IMR-90 (cell line): ENCODE results near the gene DNAJC5. TPM values are rescaled to one million over a fixed set of nuclear protein-coding genes. Genes with fewer than 3 reads are reported as not detected.

Source experiments
- ATAC-seq: fragments of 200-7000 bp; cut with Tn5 transposase; 2 replicates; pipeline ENCODE4 v1.9.1; 2020; ENCODE audit warnings: low read depth, mild to moderate bottlenecking, moderate library complexity
- BruUV-seq: library from RNA; stranded (reverse); fragments of 400-500 nt; replicated peaks from 2 replicates; lab custom pipeline; 2021; lab: Mats Ljungman, UMichigan
- CTCF ChIA-PET: fragments of 300-600 bp; formaldehyde crosslinking; extraction: SDS; loops from one replicate; lab custom pipeline; 2021; ENCODE audit warnings: antibody characterized with exemption; lab: Yijun Ruan, JAX
- POLR2A ChIA-PET: fragments of 300-600 bp; sonication (Branson Sonifier 250); formaldehyde crosslinking; loops from one replicate; lab custom pipeline; 2022; ENCODE audit warnings: antibody characterized with exemption; ENCODE audit not compliant: unreplicated experiment; lab: Charles Lee
- DNase-seq: peaks from one replicate; pipeline ENCODE4 v3.0.0; 2013
- H2AFZ ChIP-seq: replicated peaks from 2 replicates; pipeline ENCODE3; 2013; ENCODE audit warnings: low read length, mild to moderate bottlenecking; ENCODE audit not compliant: poor library complexity
- H2AK5ac ChIP-seq: 2 replicates; pipeline ENCODE4 v1.6.1; 2013; ENCODE audit warnings: low read depth, low read length, inconsistent platforms
- H2AK9ac ChIP-seq: replicated peaks from 2 replicates; pipeline ENCODE3; 2013; ENCODE audit warnings: mild to moderate bottlenecking, low read depth, low read length, moderate library complexity; ENCODE audit not compliant: poor library complexity
- H2BK120ac ChIP-seq: 2 replicates; pipeline ENCODE4 v1.6.1; 2013; ENCODE audit warnings: low read depth, low read length, inconsistent platforms
- H2BK15ac ChIP-seq: 3 replicates; pipeline ENCODE4 v1.6.1; 2013; ENCODE audit warnings: low read depth, low read length, inconsistent platforms
- H2BK20ac ChIP-seq: 2 replicates; pipeline ENCODE4 v1.6.1; 2013; ENCODE audit warnings: low read depth, mild to moderate bottlenecking, inconsistent platforms, low read length, moderate library complexity
- H2BK5ac ChIP-seq: 2 replicates; pipeline ENCODE4 v1.6.1; 2013; ENCODE audit warnings: mild to moderate bottlenecking, low read depth, low read length, inconsistent platforms; ENCODE audit not compliant: poor library complexity, severe bottlenecking
- H3K14ac ChIP-seq: replicated peaks from 2 replicates; pipeline ENCODE4 v1.6.1; 2013; ENCODE audit warnings: low read depth, low read length, inconsistent platforms
- H3K18ac ChIP-seq: 2 replicates; pipeline ENCODE4 v1.6.1; 2013; ENCODE audit warnings: low read depth, low read length, control low read depth
- H3K23ac ChIP-seq: 2 replicates; pipeline ENCODE4 v1.6.1; 2013; ENCODE audit warnings: low read depth, low read length, inconsistent platforms
- H3K27ac ChIP-seq: 2 replicates; pipeline ENCODE4 v1.5.1; 2013; ENCODE audit warnings: mild to moderate bottlenecking, control low read depth, low read length; ENCODE audit not compliant: insufficient read depth
- H3K27me3 ChIP-seq: 2 replicates; pipeline ENCODE4 v1.6.1; 2013; ENCODE audit warnings: low read length; ENCODE audit not compliant: control insufficient read depth, insufficient read depth
- H3K36me3 ChIP-seq: 2 replicates; pipeline ENCODE4 v1.6.1; 2013; ENCODE audit warnings: low read length, mixed read lengths; ENCODE audit not compliant: control insufficient read depth, insufficient read depth
- H3K4ac ChIP-seq: 2 replicates; pipeline ENCODE4 v1.6.1; 2013; ENCODE audit warnings: low read depth, low read length, inconsistent platforms
- H3K4me1 ChIP-seq: 2 replicates; pipeline ENCODE4 v1.6.1; 2013; ENCODE audit warnings: low read length, mixed read lengths; ENCODE audit not compliant: control insufficient read depth, insufficient read depth
- H3K4me2 ChIP-seq: 2 replicates; pipeline ENCODE4 v1.6.1; 2013; ENCODE audit warnings: low read depth, mild to moderate bottlenecking, control low read depth, low read length, moderate library complexity
- H3K4me3 ChIP-seq: 2 replicates; pipeline ENCODE4 v1.5.1; 2013; ENCODE audit warnings: low read depth, mild to moderate bottlenecking, control low read depth, low read length, moderate library complexity; ENCODE audit not compliant: insufficient read depth
- H3K56ac ChIP-seq: 2 replicates; pipeline ENCODE4 v1.6.1; 2013; ENCODE audit warnings: low read length, inconsistent platforms; ENCODE audit not compliant: insufficient read depth; ENCODE audit errors: extremely low read depth
- H3K79me1 ChIP-seq, 2 experiments: 2 replicates each; pipeline ENCODE4 v1.6.1; 2013; ENCODE audit warnings: low read length in 2 of 2, inconsistent platforms in 1 of 2, low read depth in 1 of 2
- H3K9ac ChIP-seq: 2 replicates; pipeline ENCODE4 v1.6.1; 2013; ENCODE audit warnings: low read depth, low read length, control low read depth
- H3K9me1 ChIP-seq: 2 replicates; pipeline ENCODE4 v1.6.1; 2013; ENCODE audit warnings: low read length, inconsistent platforms; ENCODE audit not compliant: insufficient read depth
- H3K9me3 ChIP-seq: 2 replicates; pipeline ENCODE4 v1.6.1; 2013; ENCODE audit warnings: low read length; ENCODE audit not compliant: control insufficient read depth, insufficient read depth
- H4K20me1 ChIP-seq: 2 replicates; pipeline ENCODE4 v1.6.1; 2013; ENCODE audit warnings: low read length, inconsistent platforms; ENCODE audit not compliant: insufficient read depth
- H4K5ac ChIP-seq: 2 replicates; pipeline ENCODE4 v1.6.1; 2013; ENCODE audit warnings: mild to moderate bottlenecking, low read depth, low read length, control low read depth
- H4K8ac ChIP-seq, 2 experiments: 2 replicates each; pipeline ENCODE4 v1.6.1; 2013; ENCODE audit warnings: low read depth in 2 of 2, low read length in 2 of 2, control low read depth in 1 of 2, inconsistent platforms in 1 of 2
- H4K91ac ChIP-seq: 2 replicates; pipeline ENCODE4 v1.6.1; 2013; ENCODE audit warnings: low read depth, low read length, inconsistent platforms; ENCODE audit not compliant: insufficient read depth
- BHLHE40 ChIP-seq: fragments of 150-350 bp; IDR thresholded peaks from 2 replicates; pipeline ENCODE4 v1.6.1; 2016; ENCODE audit warnings: mild to moderate bottlenecking, low read depth, low read length
- CEBPB ChIP-seq: IDR thresholded peaks from 2 replicates; pipeline ENCODE4 v1.6.1; 2012; ENCODE audit warnings: low read depth, low read length, improper control_type of control experiment
- CHD1 ChIP-seq: IDR thresholded peaks from 2 replicates; pipeline ENCODE4 v1.6.1; 2012; ENCODE audit warnings: low read depth, low read length, improper control_type of control experiment
- FOS ChIP-seq: fragments of 150-350 bp; IDR thresholded peaks from 2 replicates; pipeline ENCODE4 v1.6.1; 2016; ENCODE audit warnings: low read depth, low read length
- MAFK ChIP-seq: IDR thresholded peaks from 2 replicates; pipeline ENCODE4 v1.6.1; 2012; ENCODE audit warnings: low read depth, low read length, improper control_type of control experiment
- MAZ ChIP-seq: IDR thresholded peaks from 2 replicates; pipeline ENCODE4 v1.6.1; 2012; ENCODE audit warnings: low read depth, mild to moderate bottlenecking, low read length, improper control_type of control experiment, moderate library complexity, borderline replicate concordance
- MXI1 ChIP-seq: IDR thresholded peaks from 2 replicates; pipeline ENCODE4 v1.6.1; 2012; ENCODE audit warnings: low read depth, mild to moderate bottlenecking, low read length, moderate library complexity, borderline replicate concordance
- NFE2L2 ChIP-seq: fragments of 150-350 bp; IDR thresholded peaks from 2 replicates; pipeline ENCODE4 v1.6.1; 2016; ENCODE audit warnings: low read depth, mild to moderate bottlenecking, low read length
- POLR2A ChIP-seq: IDR thresholded peaks from 2 replicates; pipeline ENCODE4 v1.6.1; 2012; ENCODE audit warnings: mild to moderate bottlenecking, low read depth, low read length
- RAD21 ChIP-seq: IDR thresholded peaks from 2 replicates; pipeline ENCODE4 v1.6.1; 2012; ENCODE audit warnings: low read length, improper control_type of control experiment
- RCOR1 ChIP-seq: IDR thresholded peaks from 2 replicates; pipeline ENCODE4 v1.6.1; 2012; ENCODE audit warnings: mild to moderate bottlenecking, low read length, improper control_type of control experiment; ENCODE audit not compliant: insufficient replicate concordance
- RFX5 ChIP-seq: IDR thresholded peaks from 2 replicates; pipeline ENCODE4 v1.8.0; 2012; ENCODE audit warnings: low read depth, mild to moderate bottlenecking, low read length, moderate library complexity
- SMC3 ChIP-seq: fragments of 150-350 bp; IDR thresholded peaks from 2 replicates; pipeline ENCODE4 v1.6.1; 2016; ENCODE audit warnings: low read depth, mild to moderate bottlenecking, antibody characterized with exemption, low read length, moderate library complexity
- WGBS, 2 experiments: methylation state at CpG; one replicate each; pipeline versions ENCODE4 v1.1.5 to v1.1.7; 2013; ENCODE audit warnings: missing lambda C conversion rate in 2 of 2; ENCODE audit not compliant: insufficient read length in 1 of 2; ENCODE audit errors: extremely low coverage in 2 of 2; 5-methylcytosine and 5-hydroxymethylcytosine counted together
- dilution Hi-C: fragments of 300-500 bp; cut with HindIII; formaldehyde crosslinking; loops from one replicate; pipeline ENCODE4 v1.14.3; 2018; ENCODE audit warnings: low sequenced_read_pairs; ENCODE audit not compliant: unreplicated experiment
- in situ Hi-C: fragments of 300-500 bp; cut with MboI; formaldehyde crosslinking; loops from 3 replicates; pipeline ENCODE4 v1.14.3; 2019; ENCODE audit warnings: low sequenced_read_pairs, inconsistent platforms, mixed read lengths
- intact Hi-C: fragments of 100-400 bp; cut with micrococcal nuclease; formaldehyde crosslinking; loops from 2 replicates; pipeline ENCODE4 v1.10.0; 2022
- polyA plus RNA-seq, 3 experiments: library from polyadenylated mRNA; depleted of rRNA; stranded (reverse); fragments of >200 nt; gene quantifications; 2 replicates each; pipeline ENCODE4 v1.2.3, GENCODE V29; 2012; ENCODE audit warnings: low replicate concordance in 1 of 3
- total RNA-seq: library from RNA; depleted of rRNA; stranded (reverse); fragments of >200 nt; gene quantifications from 2 replicates; pipeline ENCODE4 v1.2.3, GENCODE V29; 2012
- TF ChIP-seq, protein P1 (sequence below): fragments of 150-350 bp; IDR thresholded peaks from 2 replicates; pipeline ENCODE4 v1.6.1; 2017; ENCODE audit warnings: mild to moderate bottlenecking, antibody characterized with exemption, low read length, low read depth
- TF ChIP-seq, protein P2 (sequence below): conservative IDR thresholded peaks from 2 replicates; pipeline ENCODE4 v1.5.1; 2012; ENCODE audit warnings: mild to moderate bottlenecking, low read depth, low read length, improper control_type of control experiment
- TF ChIP-seq, protein P3 (sequence below): fragments of 150-350 bp; IDR thresholded peaks from 2 replicates; pipeline ENCODE4 v1.6.1; 2016; ENCODE audit warnings: low read depth, mild to moderate bottlenecking, low read length, moderate library complexity, borderline replicate concordance

The DNAJC5 gene
- total and polyA plus RNA-seq, 2 of the 4 experiments (the other 2 are of a cell fraction): 35.6 to 45.2 TPM

DNA sequence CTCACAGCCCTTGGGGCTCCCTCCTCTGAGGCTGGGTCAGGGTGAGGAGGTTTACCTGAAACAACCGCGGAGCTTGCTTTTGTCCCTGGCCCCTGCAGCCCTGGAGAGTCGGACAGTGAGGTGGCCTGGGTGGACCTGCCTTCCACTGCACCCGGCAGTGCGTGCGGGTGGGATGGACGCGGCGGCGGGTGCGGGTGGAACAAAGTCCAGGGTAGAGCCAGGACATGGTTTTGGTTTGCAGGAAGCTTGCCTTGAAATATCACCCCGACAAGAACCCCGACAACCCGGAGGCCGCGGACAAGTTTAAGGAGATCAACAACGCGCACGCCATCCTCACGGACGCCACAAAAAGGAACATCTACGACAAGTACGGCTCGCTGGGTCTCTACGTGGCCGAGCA is 34.1 kb downstream of the DNAJC5 start:
- Histone ChIP-seq H3K18ac (no peak overlapping the region), H3K4me2 (no peak overlapping the region), H4K20me1 (peaks cover 74% of the 10 kb centered on the region), H3K9me3 (no peaks in the 10 kb centered on the region), H3K23ac (no peak overlapping the region), H3K36me3 (peaks cover 59% of the 10 kb centered on the region), H3K56ac (no peak overlapping the region), H3K4ac (no peak overlapping the region), H3K79me1 (peaks cover 32 to 60% of the 10 kb centered on the region in 2 experiments), H3K9ac (no peak overlapping the region), H4K91ac (no peak overlapping the region), H3K4me1 (no peaks in the 10 kb centered on the region), H4K8ac (no peak overlapping the region), H2BK5ac (no peak overlapping the region), H2AK5ac (no peak overlapping the region), H3K14ac (no peak overlapping the region), H2BK20ac (no peak overlapping the region), H2BK120ac (no peak overlapping the region), H2AFZ (no peak overlapping the region), H4K5ac (no peak overlapping the region), H3K9me1 (0 out of 2 replicates have a peak, but pooled peaks cover 8% of the 10 kb centered on the region), H2BK15ac (no peak overlapping the region), H2AK9ac (no peak overlapping the region), H3K27me3 (no peaks in the 10 kb centered on the region), H3K27ac (no peak overlapping the region), H3K4me3 (no peak overlapping the region)
- ChIA-PET CTCF (no interaction called here), POLR2A (no interaction called here)
- WGBS, 2 experiments: 98% methylated on average over 16 of the region's 26 CpGs; no CpG with 5 or more reads in 1 of the 2 experiments
- no peak for TF ChIP-seq NFE2L2
- no peak for TF ChIP-seq RCOR1
- TF ChIP-seq CHD1: no peak
- TF ChIP-seq, protein P1, sequence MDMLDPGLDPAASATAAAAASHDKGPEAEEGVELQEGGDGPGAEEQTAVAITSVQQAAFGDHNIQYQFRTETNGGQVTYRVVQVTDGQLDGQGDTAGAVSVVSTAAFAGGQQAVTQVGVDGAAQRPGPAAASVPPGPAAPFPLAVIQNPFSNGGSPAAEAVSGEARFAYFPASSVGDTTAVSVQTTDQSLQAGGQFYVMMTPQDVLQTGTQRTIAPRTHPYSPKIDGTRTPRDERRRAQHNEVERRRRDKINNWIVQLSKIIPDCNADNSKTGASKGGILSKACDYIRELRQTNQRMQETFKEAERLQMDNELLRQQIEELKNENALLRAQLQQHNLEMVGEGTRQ: no peak
- no peak for TF ChIP-seq FOS
- no peak for TF ChIP-seq SMC3
- TF ChIP-seq, protein P2, sequence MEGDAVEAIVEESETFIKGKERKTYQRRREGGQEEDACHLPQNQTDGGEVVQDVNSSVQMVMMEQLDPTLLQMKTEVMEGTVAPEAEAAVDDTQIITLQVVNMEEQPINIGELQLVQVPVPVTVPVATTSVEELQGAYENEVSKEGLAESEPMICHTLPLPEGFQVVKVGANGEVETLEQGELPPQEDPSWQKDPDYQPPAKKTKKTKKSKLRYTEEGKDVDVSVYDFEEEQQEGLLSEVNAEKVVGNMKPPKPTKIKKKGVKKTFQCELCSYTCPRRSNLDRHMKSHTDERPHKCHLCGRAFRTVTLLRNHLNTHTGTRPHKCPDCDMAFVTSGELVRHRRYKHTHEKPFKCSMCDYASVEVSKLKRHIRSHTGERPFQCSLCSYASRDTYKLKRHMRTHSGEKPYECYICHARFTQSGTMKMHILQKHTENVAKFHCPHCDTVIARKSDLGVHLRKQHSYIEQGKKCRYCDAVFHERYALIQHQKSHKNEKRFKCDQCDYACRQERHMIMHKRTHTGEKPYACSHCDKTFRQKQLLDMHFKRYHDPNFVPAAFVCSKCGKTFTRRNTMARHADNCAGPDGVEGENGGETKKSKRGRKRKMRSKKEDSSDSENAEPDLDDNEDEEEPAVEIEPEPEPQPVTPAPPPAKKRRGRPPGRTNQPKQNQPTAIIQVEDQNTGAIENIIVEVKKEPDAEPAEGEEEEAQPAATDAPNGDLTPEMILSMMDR: no peak
- TF ChIP-seq MXI1: no peak
- TF ChIP-seq, protein P3, sequence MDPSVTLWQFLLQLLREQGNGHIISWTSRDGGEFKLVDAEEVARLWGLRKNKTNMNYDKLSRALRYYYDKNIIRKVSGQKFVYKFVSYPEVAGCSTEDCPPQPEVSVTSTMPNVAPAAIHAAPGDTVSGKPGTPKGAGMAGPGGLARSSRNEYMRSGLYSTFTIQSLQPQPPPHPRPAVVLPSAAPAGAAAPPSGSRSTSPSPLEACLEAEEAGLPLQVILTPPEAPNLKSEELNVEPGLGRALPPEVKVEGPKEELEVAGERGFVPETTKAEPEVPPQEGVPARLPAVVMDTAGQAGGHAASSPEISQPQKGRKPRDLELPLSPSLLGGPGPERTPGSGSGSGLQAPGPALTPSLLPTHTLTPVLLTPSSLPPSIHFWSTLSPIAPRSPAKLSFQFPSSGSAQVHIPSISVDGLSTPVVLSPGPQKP: no peak
- TF ChIP-seq MAZ: no peak
- no peak for TF ChIP-seq MAFK
- TF ChIP-seq RFX5: no peak
- TF ChIP-seq CEBPB: no peak
- TF ChIP-seq RAD21: no peak
- TF ChIP-seq BHLHE40: no peak
- no peak for TF ChIP-seq POLR2A
- dilution Hi-C loops: no loop called here
- intact Hi-C loops: no loop called here
- in situ Hi-C loops: no loop called here
- no peak for ATAC-seq
- DNase-seq: no peak
- BruUV-seq: no TSS peak
